SK-N-MC (cell line): ENCODE data around the gene ELFN1.

Experiments
- FOXP2 ChIP-seq: optimal IDR thresholded peaks from 2 replicates; pipeline ENCODE3; 2011; ENCODE audit warnings: mild to moderate bottlenecking, moderate library complexity; ENCODE audit not compliant: insufficient read depth; ENCODE audit errors: extremely low read length, control extremely low read depth
- POLR2AphosphoS5 ChIP-seq: IDR thresholded peaks from 2 replicates; pipeline ENCODE4 v1.6.1; 2012; ENCODE audit warnings: mild to moderate bottlenecking, low read depth, low read length, borderline replicate concordance

GRCh38 chr7:1746491-1746975, 76.5 kb downstream of the ELFN1 start:
- TF ChIP-seq POLR2AphosphoS5 (no peak), FOXP2 (no peak)
